Stomach smooth muscle (tissue), 2 donors: ENCODE results near the gene MGAT4C.

Source experiments
- H3K27ac ChIP-seq: one replicate; pipeline ENCODE4 v1.7.0; 2013; ENCODE audit warnings: mild to moderate bottlenecking, low read length, inconsistent platforms
- H3K27me3 ChIP-seq, 2 donors: one replicate each; pipeline ENCODE4 v1.7.0; 2013; ENCODE audit warnings: low read length in 2 of 2; ENCODE audit not compliant: insufficient read depth in 2 of 2, control insufficient read depth in 1 of 2
- H3K36me3 ChIP-seq, 2 donors: one replicate each; pipeline ENCODE4 v1.7.0; 2013; ENCODE audit warnings: low read length in 2 of 2; ENCODE audit not compliant: control insufficient read depth in 2 of 2, insufficient read depth in 2 of 2
- H3K4me1 ChIP-seq: one replicate; pipeline ENCODE4 v1.7.0; 2013; ENCODE audit warnings: low read length; ENCODE audit not compliant: control insufficient read depth, insufficient read depth
- H3K4me3 ChIP-seq, 2 donors: one replicate each; pipeline ENCODE4 v1.7.0; 2013; ENCODE audit warnings: low read length in 2 of 2
- H3K9ac ChIP-seq, 2 donors: one replicate each; pipeline ENCODE4 v1.7.0; 2013; ENCODE audit warnings: low read length in 2 of 2, mild to moderate bottlenecking in 1 of 2
- H3K9me3 ChIP-seq, 2 donors: one replicate each; pipeline ENCODE4 v1.7.0; 2013; ENCODE audit warnings: low read length in 2 of 2; ENCODE audit not compliant: control insufficient read depth in 2 of 2
- donor health status: healthy.
- donor health status: Pancreatic carcinoma.

MGAT4C gene

GRCh38 chr12:85948340-85948739 lies 307.9 kb downstream of the MGAT4C start:
- H3K27me3 ChIP-seq, result no peaks in the 10 kb centered on the region
- H3K4me3 ChIP-seq, result no peak overlapping the region
- no peaks in the 10 kb centered on the region for H3K36me3 ChIP-seq
- no peak overlapping the region for H3K27ac ChIP-seq
- no peak overlapping the region for H3K9ac ChIP-seq
- H3K9me3 ChIP-seq, result no peaks in the 10 kb centered on the region
- no peaks in the 10 kb centered on the region for H3K4me1 ChIP-seq

- Histone ChIP-seq H3K27ac (no peak overlapping the region), H3K4me1 (no peaks in the 10 kb centered on the region), H3K4me3 (no peak overlapping the region), H3K27me3 (no peaks in the 10 kb centered on the region), H3K9ac (no peak overlapping the region), H3K9me3 (no peaks in the 10 kb centered on the region), H3K36me3 (no peaks in the 10 kb centered on the region)
Measured at GRCh38 chr12:85947286-85947685, 308.9 kb downstream of the MGAT4C start.

GRCh38 chr12:85946375-85946774 lies 309.8 kb downstream of the MGAT4C start:
- no peak overlapping the region for H3K9ac ChIP-seq
- no peaks in the 10 kb centered on the region for H3K9me3 ChIP-seq
- H3K36me3 ChIP-seq, result no peaks in the 10 kb centered on the region
- H3K27me3 ChIP-seq, result no peaks in the 10 kb centered on the region
- no peak overlapping the region for H3K27ac ChIP-seq
- no peak overlapping the region for H3K4me3 ChIP-seq
- no peaks in the 10 kb centered on the region for H3K4me1 ChIP-seq

- no peaks in the 10 kb centered on the region for H3K36me3 ChIP-seq
- H3K9ac ChIP-seq, result no peak overlapping the region
- H3K9me3 ChIP-seq, result no peaks in the 10 kb centered on the region
- H3K27ac ChIP-seq, result no peak overlapping the region
- no peak overlapping the region for H3K4me3 ChIP-seq
- no peaks in the 10 kb centered on the region for H3K27me3 ChIP-seq
- no peaks in the 10 kb centered on the region for H3K4me1 ChIP-seq
Measured at GRCh38 chr12:85927166-85927565, 329.0 kb downstream of the MGAT4C start.

GRCh38 chr12:85923767-85924331 lies 332.3 kb downstream of the MGAT4C start:
- no peak overlapping the region for H3K4me3 ChIP-seq
- no peaks in the 10 kb centered on the region for H3K4me1 ChIP-seq
- no peaks in the 10 kb centered on the region for H3K36me3 ChIP-seq
- H3K27me3 ChIP-seq, result no peaks in the 10 kb centered on the region
- H3K9ac ChIP-seq, result no peak overlapping the region
- H3K9me3 ChIP-seq, result no peaks in the 10 kb centered on the region
- no peak overlapping the region for H3K27ac ChIP-seq

GRCh38 chr12:85920324-85920947 lies 335.8 kb downstream of the MGAT4C start:
- Histone ChIP-seq H3K4me1 (no peaks in the 10 kb centered on the region), H3K27ac (no peak overlapping the region), H3K4me3 (no peak overlapping the region), H3K36me3 (no peaks in the 10 kb centered on the region), H3K9me3 (no peaks in the 10 kb centered on the region), H3K27me3 (no peaks in the 10 kb centered on the region), H3K9ac (no peak overlapping the region)
